ENCODE results near the gene CHD6.

DNA sequence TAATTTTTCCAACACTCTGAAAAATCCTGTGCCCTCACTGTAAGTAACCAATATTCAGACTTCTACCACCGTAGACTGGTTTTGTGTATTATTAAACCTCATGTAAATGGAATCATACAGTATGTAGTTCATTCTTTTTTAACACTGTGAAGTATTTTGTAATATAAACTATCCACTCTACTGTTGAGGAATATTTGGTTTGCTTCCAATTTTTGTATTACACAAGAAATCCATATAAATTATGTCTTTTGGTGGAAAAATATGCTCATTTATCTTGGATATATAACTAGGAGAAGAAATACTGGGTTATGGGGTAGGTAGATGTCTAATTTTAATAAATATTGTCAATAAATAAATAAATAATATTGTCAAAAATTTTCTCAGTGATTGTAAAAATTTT, 116.8 kb downstream of the CHD6 start:
- no peak for TF ChIP-seq TCF7L2 (IDR thresholded peaks at IDR 0.05; ENCODE audit: borderline replicate concordance, extremely low read depth, insufficient read depth, insufficient read length)
- no peak for TF ChIP-seq POLR2AphosphoS5 (IDR thresholded peaks at IDR 0.05; ENCODE audit: low read depth, low read length)
- TF ChIP-seq, protein P1, sequence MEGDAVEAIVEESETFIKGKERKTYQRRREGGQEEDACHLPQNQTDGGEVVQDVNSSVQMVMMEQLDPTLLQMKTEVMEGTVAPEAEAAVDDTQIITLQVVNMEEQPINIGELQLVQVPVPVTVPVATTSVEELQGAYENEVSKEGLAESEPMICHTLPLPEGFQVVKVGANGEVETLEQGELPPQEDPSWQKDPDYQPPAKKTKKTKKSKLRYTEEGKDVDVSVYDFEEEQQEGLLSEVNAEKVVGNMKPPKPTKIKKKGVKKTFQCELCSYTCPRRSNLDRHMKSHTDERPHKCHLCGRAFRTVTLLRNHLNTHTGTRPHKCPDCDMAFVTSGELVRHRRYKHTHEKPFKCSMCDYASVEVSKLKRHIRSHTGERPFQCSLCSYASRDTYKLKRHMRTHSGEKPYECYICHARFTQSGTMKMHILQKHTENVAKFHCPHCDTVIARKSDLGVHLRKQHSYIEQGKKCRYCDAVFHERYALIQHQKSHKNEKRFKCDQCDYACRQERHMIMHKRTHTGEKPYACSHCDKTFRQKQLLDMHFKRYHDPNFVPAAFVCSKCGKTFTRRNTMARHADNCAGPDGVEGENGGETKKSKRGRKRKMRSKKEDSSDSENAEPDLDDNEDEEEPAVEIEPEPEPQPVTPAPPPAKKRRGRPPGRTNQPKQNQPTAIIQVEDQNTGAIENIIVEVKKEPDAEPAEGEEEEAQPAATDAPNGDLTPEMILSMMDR (IDR thresholded peaks at IDR 0.05 in 2 of 3, conservative IDR thresholded peaks at IDR 0.05 in 1 of 3; ENCODE audit: borderline replicate concordance in 1 of 3, insufficient read depth in 1 of 3, low read depth in 2 of 3, low read length in 2 of 3), result no peak
- no peak for TF ChIP-seq YY1 (IDR thresholded peaks at IDR 0.05; ENCODE audit: extremely low read depth, insufficient replicate concordance, low read depth, low read length)
- TF ChIP-seq, protein P2, sequence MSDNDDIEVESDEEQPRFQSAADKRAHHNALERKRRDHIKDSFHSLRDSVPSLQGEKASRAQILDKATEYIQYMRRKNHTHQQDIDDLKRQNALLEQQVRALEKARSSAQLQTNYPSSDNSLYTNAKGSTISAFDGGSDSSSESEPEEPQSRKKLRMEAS (IDR thresholded peaks at IDR 0.05), result no peak

Data from HCT116 (cell line).